Measurements from ENCODE around the gene CADPS2. TPM values are rescaled to one million over a fixed set of nuclear protein-coding genes. Genes with fewer than 3 reads are reported as not detected.

Gene CADPS2
- total and polyA plus RNA-seq, 2 donors (not counting 3 experiments of a cell fraction or from before 2014, with no cell fraction given), result 9.5 to 22.6 TPM

GRCh38 chr7:122893486-122893885 lies 7.2 kb upstream of the CADPS2 start:
- DNase-seq (ENCODE audit: low read depth, low spot score) (no peak), FAIRE-seq (no peak)
- dilution Hi-C loops (cut with MboI; ENCODE audit: extremely low pct_ligation_motif_present, low sequenced_read_pairs) (no loop called here), intact Hi-C loops (cut with micrococcal nuclease) (no loop called here)
- BruUV-seq (replicated peaks), result no TSS peak
- ChIA-PET POLR2A (no interaction called here), CTCF (interaction anchor here (3.6 kb wide), 1 partner anchor 262 kb away, joined by 24 read pairs; no protein-coding TSS in a partner anchor)
- no peaks in the 10 kb centered on the region for H3K9me3 ChIP-seq (replicated peaks; ENCODE audit: control insufficient read depth, insufficient read depth, low read length)
- no peaks in the 10 kb centered on the region for H3K79me2 ChIP-seq (ENCODE audit: control insufficient read depth, insufficient read depth, low read length)
- no peak overlapping the region for H3K4me2 ChIP-seq (ENCODE audit: insufficient read depth, low read length)
- no peak overlapping the region for H3K9ac ChIP-seq (replicated peaks; ENCODE audit: extremely low read depth, insufficient read depth, low read length)
- no peaks in the 10 kb centered on the region for H3K36me3 ChIP-seq (ENCODE audit: control insufficient read depth in 2 of 2, extremely low read depth in 1 of 2, insufficient read depth in 2 of 2, low read length in 2 of 2)
- TF ChIP-seq POLR2AphosphoS5 (IDR thresholded peaks at IDR 0.05; ENCODE audit: insufficient read depth, low read depth, low read length) (no peak), GATA2 (IDR thresholded peaks at IDR 0.05; ENCODE audit: insufficient read depth, insufficient read length, low read depth, low read length) (no peak), POLR2A (IDR thresholded peaks at IDR 0.05; ENCODE audit: low read depth, low read length) (no peak), EZH2 (IDR thresholded peaks at IDR 0.05; ENCODE audit: borderline replicate concordance, low read depth, low read length, severe bottlenecking) (no peak), FOS (IDR thresholded peaks at IDR 0.05; ENCODE audit: borderline replicate concordance, insufficient read depth, low read length) (no peak), JUN (IDR thresholded peaks at IDR 0.05; ENCODE audit: borderline replicate concordance, insufficient read depth, insufficient read length, low read depth) (no peak)
- TF ChIP-seq, protein P1, sequence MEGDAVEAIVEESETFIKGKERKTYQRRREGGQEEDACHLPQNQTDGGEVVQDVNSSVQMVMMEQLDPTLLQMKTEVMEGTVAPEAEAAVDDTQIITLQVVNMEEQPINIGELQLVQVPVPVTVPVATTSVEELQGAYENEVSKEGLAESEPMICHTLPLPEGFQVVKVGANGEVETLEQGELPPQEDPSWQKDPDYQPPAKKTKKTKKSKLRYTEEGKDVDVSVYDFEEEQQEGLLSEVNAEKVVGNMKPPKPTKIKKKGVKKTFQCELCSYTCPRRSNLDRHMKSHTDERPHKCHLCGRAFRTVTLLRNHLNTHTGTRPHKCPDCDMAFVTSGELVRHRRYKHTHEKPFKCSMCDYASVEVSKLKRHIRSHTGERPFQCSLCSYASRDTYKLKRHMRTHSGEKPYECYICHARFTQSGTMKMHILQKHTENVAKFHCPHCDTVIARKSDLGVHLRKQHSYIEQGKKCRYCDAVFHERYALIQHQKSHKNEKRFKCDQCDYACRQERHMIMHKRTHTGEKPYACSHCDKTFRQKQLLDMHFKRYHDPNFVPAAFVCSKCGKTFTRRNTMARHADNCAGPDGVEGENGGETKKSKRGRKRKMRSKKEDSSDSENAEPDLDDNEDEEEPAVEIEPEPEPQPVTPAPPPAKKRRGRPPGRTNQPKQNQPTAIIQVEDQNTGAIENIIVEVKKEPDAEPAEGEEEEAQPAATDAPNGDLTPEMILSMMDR (IDR thresholded peaks at IDR 0.05; ENCODE audit: extremely low read depth in 1 of 2, insufficient read depth in 1 of 2, low read depth in 1 of 2, low read length in 2 of 2), result no peak
- no peak overlapping the region for H2AFZ ChIP-seq (ENCODE audit: low read depth, low read length)
- no peaks in the 10 kb centered on the region for H3K27me3 ChIP-seq (ENCODE audit: control insufficient read depth in 2 of 2, insufficient read depth in 2 of 2, low read length in 2 of 2)
- no peak overlapping the region for H3K4me3 ChIP-seq (replicated peaks in 1 of 3; ENCODE audit: insufficient read depth in 1 of 3, low read depth in 1 of 3, low read length in 3 of 3)
- no peaks in the 10 kb centered on the region for H4K20me1 ChIP-seq (replicated peaks; ENCODE audit: control insufficient read depth, extremely low read depth, insufficient read depth, low read length)
- H3K4me1 ChIP-seq (ENCODE audit: control insufficient read depth, extremely low read depth, insufficient read depth, low read length), result no peaks in the 10 kb centered on the region
- no peak overlapping the region for H3K27ac ChIP-seq (ENCODE audit: insufficient read depth, low read depth, low read length)
- H3K9me1 ChIP-seq (replicated peaks; ENCODE audit: control insufficient read depth, extremely low read depth, insufficient read depth, low read length), result no peaks in the 10 kb centered on the region
